Measurements from ENCODE around the gene ZNF888.
A peak's percentile ranks its signal among the peaks of the same experiment; 100 is the strongest.
"Not testable (repeated sequence)": the region's sequence is repeated elsewhere in the genome, so short reads cannot be mapped to it uniquely, and the experiment has no call there.

ZNF888 gene

DNA sequence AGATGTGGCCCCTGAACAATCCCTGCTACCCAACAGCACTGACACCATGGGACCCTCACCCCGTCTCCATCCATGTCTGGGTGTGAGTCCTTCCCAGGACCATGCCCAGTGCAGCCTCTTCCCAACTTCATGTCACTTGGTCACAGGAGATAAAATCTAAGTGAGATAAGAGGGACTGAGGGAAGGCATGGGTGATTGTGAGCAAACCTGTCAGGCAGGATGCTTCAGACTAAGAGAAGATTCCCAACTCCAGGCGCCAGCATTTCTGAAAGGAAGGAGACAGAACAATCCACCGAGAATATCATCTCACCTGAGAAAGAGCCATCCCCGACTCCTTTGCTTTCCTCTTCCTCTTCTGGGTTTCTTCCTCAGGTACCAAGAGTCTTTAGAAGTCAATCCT lies 33.3 kb downstream of the ZNF888 start:
- FAIRE-seq (no peak), DNase-seq (ENCODE audit: insufficient read length, low spot score) (no peak)

GRCh38 chr19:52889076-52889475 lies 34.2 kb downstream of the ZNF888 start:
- DNase-seq (ENCODE audit: insufficient read length, low spot score) (no peak), FAIRE-seq (no peak)

- FAIRE-seq (no peak), DNase-seq (ENCODE audit: insufficient read length, low spot score) (no peak)
Observed at GRCh38 chr19:52880895-52881389, 42.3 kb downstream of the ZNF888 start.

DNA sequence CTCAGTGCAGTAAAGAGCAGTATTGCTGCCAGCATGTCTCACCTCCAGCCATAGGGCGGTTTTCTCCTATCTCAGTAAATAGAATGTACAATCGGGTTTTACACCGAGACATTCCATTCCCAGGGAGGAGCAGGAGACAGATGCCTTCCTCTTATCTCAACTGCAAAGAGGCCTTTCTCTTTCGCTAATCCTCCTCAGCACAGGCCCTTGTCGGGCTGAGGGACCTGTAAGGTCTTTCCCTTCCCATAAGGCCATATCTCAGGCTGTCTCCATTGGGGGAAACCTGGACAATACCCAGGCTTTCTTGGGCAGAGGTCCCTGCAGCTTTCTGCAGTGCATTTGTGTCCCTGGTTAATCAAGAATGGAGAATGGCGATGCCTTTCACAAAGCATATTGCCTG lies 50.2 kb downstream of the ZNF888 start:
- not testable (repeated sequence) for FAIRE-seq

GRCh38 chr19:52871466-52871865 lies 51.8 kb downstream of the ZNF888 start:
- FAIRE-seq (no peak), DNase-seq (ENCODE audit: insufficient read length, low spot score) (no peak)

More for the DNA sequence above, 50.2 kb downstream of the ZNF888 start:
- not testable (repeated sequence) for DNase-seq (ENCODE audit: insufficient read length, low spot score)

DNA sequence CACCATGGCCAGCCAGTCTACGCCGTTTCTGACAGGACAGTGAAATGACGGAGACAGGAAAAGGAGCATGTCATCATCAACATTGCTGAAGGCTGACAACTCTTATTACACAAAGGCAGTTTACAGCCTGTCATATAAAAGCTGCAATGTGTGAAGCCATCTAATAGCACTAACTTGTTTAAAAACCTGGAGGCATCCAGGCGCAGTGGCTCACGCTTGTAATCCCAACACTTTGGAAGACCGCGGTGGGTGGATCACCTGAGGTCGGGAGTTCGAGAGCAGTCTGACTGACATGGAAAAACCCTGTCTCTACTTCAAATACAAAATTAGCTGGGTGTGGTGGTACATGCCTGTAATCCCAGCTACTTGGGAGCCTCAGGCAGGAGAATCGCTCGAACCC lies 55.2 kb downstream of the ZNF888 start:
- DNase-seq (ENCODE audit: insufficient read length, low spot score); FAIRE-seq: not testable (repeated sequence)

- peak; percentile 100 for FAIRE-seq
- DNase-seq (ENCODE audit: insufficient read length, low spot score), result peak; percentile 38
Observed at GRCh38 chr19:52857378-52858191, 65.6 kb downstream of the ZNF888 start, which contains the start of gene ZNF468. TSS of gene ZNF468 (minus strand) at chr19:52857619. CDS start at chr19:52854272, 3,347 bp downstream.

GRCh38 chr19:52856540-52857377 lies 66.5 kb downstream of the ZNF888 start:
- FAIRE-seq, result not testable (repeated sequence)
- DNase-seq (ENCODE audit: insufficient read length, low spot score), result peak; percentile 2

All from GM19239 (cell line).